Lower leg skin (tissue), 3 donors: ENCODE measurements around the gene PSMA1.
"Not testable (repeated sequence)": the region's sequence is repeated elsewhere in the genome, so short reads cannot be mapped to it uniquely, and the experiment has no call there.

Experiments used
- CTCF ChIP-seq, 3 donors: fragments of 450-650 bp; IDR thresholded peaks; one replicate each; pipeline ENCODE4 v1.5.1; 2016; ENCODE audit warnings: antibody characterized with exemption in 3 of 3, mild to moderate bottlenecking in 3 of 3, moderate library complexity in 2 of 3
- POLR2A ChIP-seq, 2 donors: fragments of 450-650 bp; IDR thresholded peaks; one replicate each; pipeline ENCODE4 v1.6.1; 2016 to 2017; ENCODE audit warnings: antibody characterized with exemption in 2 of 2, mild to moderate bottlenecking in 1 of 2, moderate library complexity in 1 of 2

- TF ChIP-seq CTCF, POLR2A (IDR thresholded peaks at IDR 0.05): not testable (repeated sequence)
Observed at GRCh38 chr11:14569516-14569915, 49.3 kb upstream of the PSMA1 start.
